Body of pancreas (tissue), 4 donors: ENCODE data around the gene RMI2. TPM values are rescaled to one million over a fixed set of nuclear protein-coding genes. Genes with fewer than 3 reads are reported as not detected.

Experiments
- ATAC-seq: fragments of 150-250 bp; one replicate; pipeline ENCODE4 v1.9.1; 2016
- DNase-seq, 4 donors: peaks; one replicate each; pipeline ENCODE4 v3.0.0-alpha.2; 2019
- H3K27ac ChIP-seq, 4 donors: fragments of 200-600 bp; sonication (generic); 1 replicate in 3 of 4; 2 replicates in 1 of 4; pipeline versions ENCODE4 v1.5.1 to v1.6.1; 2016 to 2019; ENCODE audit warnings: mild to moderate bottlenecking in 1 of 4, mixed read lengths in 1 of 4, moderate library complexity in 1 of 4
- H3K27me3 ChIP-seq, 2 donors: fragments of 200-600 bp; sonication (generic); one replicate each; pipeline ENCODE4 v1.6.0; 2016; ENCODE audit warnings: mild to moderate bottlenecking in 1 of 2
- H3K36me3 ChIP-seq, 2 donors: fragments of 200-600 bp; sonication (generic); replicated peaks in 1 of 2; 2 replicates each; pipeline ENCODE4 v1.5.1; 2016; ENCODE audit warnings: low read depth in 2 of 2; ENCODE audit not compliant: insufficient read depth in 1 of 2
- H3K4me1 ChIP-seq: fragments of 200-600 bp; sonication (generic); one replicate; pipeline ENCODE4 v1.6.0; 2016
- H3K4me3 ChIP-seq, 2 donors: fragments of 200-600 bp; sonication (generic); 1 replicate in 1 of 2; 2 replicates in 1 of 2; pipeline ENCODE4 v1.5.1; 2016 to 2019
- H3K9me3 ChIP-seq, 3 donors: fragments of 200-600 bp; sonication (generic); 1 replicate in 2 of 3; 2 replicates in 1 of 3; pipeline ENCODE4 v1.5.1; 2016
- CTCF ChIP-seq, 7 experiments: fragments of 450-650 bp in 4 of 7; fragments of 200-600 bp in 3 of 7; sonication (generic) in 3 of 7; IDR thresholded peaks; one replicate each; pipeline ENCODE4 v1.5.1; 2016 to 2019; ENCODE audit warnings: antibody characterized with exemption in 7 of 7
- POLR2A ChIP-seq, 3 donors: fragments of 450-650 bp; IDR thresholded peaks; one replicate each; pipeline ENCODE4 v1.6.1; 2016; ENCODE audit warnings: antibody characterized with exemption in 3 of 3, mild to moderate bottlenecking in 2 of 3
- WGBS, 2 donors: methylation state at CpG; one replicate each; pipeline ENCODE4 v1.1.5; 2017; 5-methylcytosine and 5-hydroxymethylcytosine counted together
- intact Hi-C: fragments of 100-400 bp; cut with DNase I; formaldehyde crosslinking; loops from one replicate; pipeline ENCODE4 v1.15.1; 2023
- total RNA-seq, 2 donors: library from RNA; depleted of rRNA; stranded (reverse); fragments of >200 nt; gene quantifications; one replicate each; pipeline ENCODE4 v1.1.0, GENCODE V29; 2016

Gene RMI2
- total RNA-seq, 2 donors from 2014 or later: 1.3 to 3.0 TPM

- TF ChIP-seq CTCF (IDR thresholded peaks at IDR 0.05) (no peak), POLR2A (IDR thresholded peaks at IDR 0.05) (no peak)
- DNase-seq (no peak), ATAC-seq (no peak)
- Histone ChIP-seq H3K27ac (no peak overlapping the region), H3K27me3 (no peaks in the 10 kb centered on the region), H3K4me3 (no peak overlapping the region), H3K4me1 (peaks cover 16% of the 10 kb centered on the region), H3K36me3 (no peaks in the 10 kb centered on the region), H3K9me3 (no peaks in the 10 kb centered on the region)
- WGBS, 2 donors: 87 to 100% methylated on average over 3 of the region's 3 CpGs
- intact Hi-C loops: no loop called here
Observed at GRCh38 chr16:11310634-11310977, 34.7 kb upstream of the RMI2 start.

GRCh38 chr16:11310997-11311561, 34.2 kb upstream of the RMI2 start:
- H3K4me1 ChIP-seq: peaks cover 16% of the 10 kb centered on the region

GRCh38 chr16:11312718-11313492, 32.4 kb upstream of the RMI2 start:
- Histone ChIP-seq H3K27ac (peak overlapping the region; percentile 35 to 65 (median 42)), H3K4me3 (no peak overlapping the region), H3K9me3 (no peaks in the 10 kb centered on the region), H3K4me1 (peaks cover 16% of the 10 kb centered on the region), H3K36me3 (no peaks in the 10 kb centered on the region), H3K27me3 (no peaks in the 10 kb centered on the region)
- peak; percentile 71 for ATAC-seq
- TF ChIP-seq POLR2A (IDR thresholded peaks at IDR 0.05): no peak
- no peak for TF ChIP-seq CTCF (IDR thresholded peaks at IDR 0.05)
- intact Hi-C loops: no loop called here
- peak; percentile 43 to 74 (median 64) for DNase-seq
- WGBS, 2 donors: 28 to 40% methylated on average over 5 to 8 of the region's 8 CpGs

More at GRCh38 chr16:11310997-11311561, 34.2 kb upstream of the RMI2 start:
- Histone ChIP-seq H3K9me3 (no peaks in the 10 kb centered on the region), H3K27me3 (no peaks in the 10 kb centered on the region), H3K27ac (no peak overlapping the region), H3K4me3 (no peak overlapping the region), H3K36me3 (no peaks in the 10 kb centered on the region)
- DNase-seq (no peak), ATAC-seq (no peak)
- intact Hi-C loops: no loop called here
- TF ChIP-seq POLR2A (IDR thresholded peaks at IDR 0.05) (no peak), CTCF (IDR thresholded peaks at IDR 0.05) (no peak)
- WGBS, 2 donors: 70 to 84% methylated on average over 10 of the region's 10 CpGs

GRCh38 chr16:11313493-11314308, 31.6 kb upstream of the RMI2 start:
- H3K4me3 ChIP-seq: no peak overlapping the region
- H3K27me3 ChIP-seq: no peaks in the 10 kb centered on the region
- no peaks in the 10 kb centered on the region for H3K36me3 ChIP-seq
- peaks cover 16% of the 10 kb centered on the region for H3K4me1 ChIP-seq
- ATAC-seq: no peak
- H3K9me3 ChIP-seq: no peaks in the 10 kb centered on the region
- intact Hi-C loops: no loop called here
- DNase-seq: no peak
- H3K27ac ChIP-seq: peak overlapping the region in 2 of 4 donors; percentile 35 to 50
- 82 to 92% methylated on average over 2 to 9 of the region's 9 CpGs for WGBS, 2 donors
- TF ChIP-seq CTCF (IDR thresholded peaks at IDR 0.05) (no peak), POLR2A (IDR thresholded peaks at IDR 0.05) (no peak)
